ENCODE results near the gene BMP7.
"Not testable (repeated sequence)": the region's sequence is repeated elsewhere in the genome, so short reads cannot be mapped to it uniquely, and the experiment has no call there.

BMP7 gene

DNA sequence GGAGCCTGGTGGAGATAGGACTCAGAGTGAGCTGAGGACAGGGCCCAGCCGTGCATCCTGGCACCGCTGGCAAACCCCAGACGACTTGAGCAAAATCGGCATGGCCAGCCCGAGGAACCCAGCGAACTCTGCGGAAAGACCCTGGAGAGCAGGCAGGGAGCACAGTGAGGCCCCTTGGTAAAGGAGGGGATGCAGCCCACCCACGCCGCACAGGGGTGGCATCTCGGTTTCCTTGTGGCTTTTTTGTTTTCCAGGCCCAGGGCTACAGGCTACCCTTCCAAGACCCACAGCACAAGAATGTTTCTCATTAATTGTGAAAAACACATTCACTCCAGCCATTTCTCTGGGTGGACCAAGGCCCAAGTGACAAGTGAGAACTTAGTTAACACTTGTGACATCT, 71.4 kb downstream of the BMP7 start:
- Histone ChIP-seq H3K36me3 (ENCODE audit: control insufficient read depth in 1 of 2, insufficient read depth in 2 of 2, low read length in 2 of 2) (no peaks in the 10 kb centered on the region), H3K4me1 (ENCODE audit: control insufficient read depth in 1 of 2, insufficient read depth in 2 of 2, low read length in 2 of 2) (no peaks in the 10 kb centered on the region), H3K27me3 (ENCODE audit: control insufficient read depth in 1 of 2, insufficient read depth in 2 of 2, low read length in 2 of 2) (no peaks in the 10 kb centered on the region), H3K9me3 (ENCODE audit: control insufficient read depth in 1 of 2, low read length in 2 of 2) (no peaks in the 10 kb centered on the region), H3K4me3 (ENCODE audit: low read depth in 1 of 2, low read length in 2 of 2) (no peak overlapping the region), H3K27ac (ENCODE audit: low read depth, low read length) (no peak overlapping the region), H3K9ac (ENCODE audit: low read depth in 1 of 2, low read length in 2 of 2) (no peak overlapping the region)

DNA sequence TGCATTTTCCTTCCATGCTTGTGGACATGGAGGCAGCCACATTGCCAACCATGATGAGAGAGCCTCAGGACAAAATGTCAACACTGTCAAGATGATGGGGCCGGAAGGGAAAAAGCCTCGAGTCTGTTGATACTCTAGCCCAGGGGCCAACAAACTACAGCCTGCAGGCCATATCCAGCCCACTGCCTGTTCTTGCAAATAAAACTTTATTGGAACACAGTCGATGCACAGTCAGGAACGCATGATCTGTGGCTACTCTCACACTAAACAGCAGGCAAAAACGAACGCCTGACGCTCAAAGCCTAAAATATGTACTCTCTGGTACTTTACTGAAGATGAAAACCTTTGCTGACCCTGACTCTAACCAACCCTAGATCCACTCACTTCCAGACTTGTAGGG, 72.3 kb downstream of the BMP7 start:
- H3K36me3 ChIP-seq (ENCODE audit: control insufficient read depth in 1 of 2, insufficient read depth in 2 of 2, low read length in 2 of 2): no peaks in the 10 kb centered on the region
- H3K27me3 ChIP-seq (ENCODE audit: control insufficient read depth in 1 of 2, insufficient read depth in 2 of 2, low read length in 2 of 2): no peaks in the 10 kb centered on the region
- H3K4me3 ChIP-seq (ENCODE audit: low read depth in 1 of 2, low read length in 2 of 2): no peak overlapping the region
- no peak overlapping the region for H3K27ac ChIP-seq (ENCODE audit: low read depth, low read length)
- no peaks in the 10 kb centered on the region for H3K9me3 ChIP-seq (ENCODE audit: control insufficient read depth in 1 of 2, low read length in 2 of 2)
- H3K9ac ChIP-seq (ENCODE audit: low read depth in 1 of 2, low read length in 2 of 2): no peak overlapping the region
- H3K4me1 ChIP-seq (ENCODE audit: control insufficient read depth in 1 of 2, insufficient read depth in 2 of 2, low read length in 2 of 2): no peaks in the 10 kb centered on the region

DNA sequence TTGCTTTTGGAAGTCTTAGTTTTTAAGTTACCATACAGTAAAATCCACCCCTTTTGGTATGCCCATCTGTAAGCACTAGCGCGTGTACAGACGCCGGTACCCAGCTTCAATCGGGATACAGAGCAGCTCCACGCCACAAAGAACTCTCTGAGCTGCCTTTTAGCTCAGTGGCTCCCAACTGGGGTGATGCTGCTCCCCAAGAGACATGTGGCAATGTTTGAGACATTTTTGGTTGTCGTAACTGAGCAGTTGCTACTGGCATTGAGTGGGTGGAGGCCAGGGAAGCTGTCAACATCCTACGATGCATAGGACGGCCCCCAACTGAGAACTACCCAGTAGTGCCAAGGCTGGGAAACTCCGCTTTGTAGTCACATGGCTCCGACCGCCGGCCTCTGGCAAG, 73.3 kb downstream of the BMP7 start:
- H3K27ac ChIP-seq (ENCODE audit: low read depth, low read length): no peak overlapping the region
- no peaks in the 10 kb centered on the region for H3K27me3 ChIP-seq (ENCODE audit: control insufficient read depth in 1 of 2, insufficient read depth in 2 of 2, low read length in 2 of 2)

DNA sequence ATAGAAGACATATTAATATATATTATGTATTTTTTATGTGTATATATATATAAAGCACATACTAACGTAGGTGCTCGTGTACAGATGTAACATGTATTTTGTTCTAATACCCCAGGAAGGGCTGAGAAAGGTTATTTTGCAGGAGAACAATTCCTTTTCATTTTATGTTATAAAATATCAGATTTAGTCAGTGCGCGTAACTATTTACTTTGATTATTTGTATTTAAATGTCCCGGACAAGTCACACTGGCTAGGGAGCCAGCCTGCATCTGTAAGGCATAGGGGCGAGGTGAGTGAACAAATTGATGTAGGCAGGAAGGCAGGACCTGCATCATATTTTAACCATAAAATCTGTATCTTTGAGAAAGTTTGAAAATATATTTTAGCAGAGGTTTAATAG, 74.1 kb downstream of the BMP7 start:
- Histone ChIP-seq H3K36me3 (ENCODE audit: control insufficient read depth in 1 of 2, insufficient read depth in 2 of 2, low read length in 2 of 2) (no peaks in the 10 kb centered on the region), H3K27me3 (ENCODE audit: control insufficient read depth in 1 of 2, insufficient read depth in 2 of 2, low read length in 2 of 2) (no peaks in the 10 kb centered on the region), H3K27ac (ENCODE audit: low read depth, low read length) (no peak overlapping the region), H3K4me1 (ENCODE audit: control insufficient read depth in 1 of 2, insufficient read depth in 2 of 2, low read length in 2 of 2) (no peaks in the 10 kb centered on the region), H3K9me3 (ENCODE audit: control insufficient read depth in 1 of 2, low read length in 2 of 2) (no peaks in the 10 kb centered on the region), H3K4me3 (ENCODE audit: low read depth in 1 of 2, low read length in 2 of 2) (no peak overlapping the region), H3K9ac (ENCODE audit: low read depth in 1 of 2, low read length in 2 of 2) (no peak overlapping the region)

More for the DNA sequence above, 73.3 kb downstream of the BMP7 start:
- H3K4me1 ChIP-seq (ENCODE audit: control insufficient read depth in 1 of 2, insufficient read depth in 2 of 2, low read length in 2 of 2): no peaks in the 10 kb centered on the region
- H3K36me3 ChIP-seq (ENCODE audit: control insufficient read depth in 1 of 2, insufficient read depth in 2 of 2, low read length in 2 of 2): no peaks in the 10 kb centered on the region
- no peak overlapping the region for H3K4me3 ChIP-seq (ENCODE audit: low read depth in 1 of 2, low read length in 2 of 2)
- no peaks in the 10 kb centered on the region for H3K9me3 ChIP-seq (ENCODE audit: control insufficient read depth in 1 of 2, low read length in 2 of 2)
- H3K9ac ChIP-seq (ENCODE audit: low read depth in 1 of 2, low read length in 2 of 2): no peak overlapping the region

DNA sequence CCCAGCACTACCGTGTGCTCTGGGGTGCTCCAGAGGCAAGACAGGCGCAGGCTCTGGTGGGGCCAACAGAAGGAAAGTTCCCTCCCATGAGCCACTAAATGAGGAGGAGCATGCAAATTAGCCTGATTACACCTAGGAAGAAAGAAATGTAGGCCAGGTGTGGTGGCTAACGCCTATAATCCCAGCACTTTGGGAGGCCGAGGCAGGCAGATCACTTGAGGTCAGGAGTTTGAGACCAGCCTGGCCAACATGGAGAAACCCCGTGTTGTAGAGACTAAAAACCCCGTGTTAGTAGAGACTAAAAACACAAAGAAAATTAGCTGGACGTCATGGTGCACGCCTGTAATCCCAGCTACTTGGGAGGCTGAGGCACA, 75.2 kb downstream of the BMP7 start:
- not testable (repeated sequence) for H3K27me3 ChIP-seq (ENCODE audit: control insufficient read depth in 1 of 2, insufficient read depth in 2 of 2, low read length in 2 of 2); H3K27ac ChIP-seq (ENCODE audit: low read depth, low read length); H3K4me3 ChIP-seq (ENCODE audit: low read depth in 1 of 2, low read length in 2 of 2); H3K9ac ChIP-seq (ENCODE audit: low read depth in 1 of 2, low read length in 2 of 2); H3K36me3 ChIP-seq (ENCODE audit: control insufficient read depth in 1 of 2, insufficient read depth in 2 of 2, low read length in 2 of 2); H3K4me1 ChIP-seq (ENCODE audit: control insufficient read depth in 1 of 2, insufficient read depth in 2 of 2, low read length in 2 of 2); H3K9me3 ChIP-seq (ENCODE audit: control insufficient read depth in 1 of 2, low read length in 2 of 2)

DNA sequence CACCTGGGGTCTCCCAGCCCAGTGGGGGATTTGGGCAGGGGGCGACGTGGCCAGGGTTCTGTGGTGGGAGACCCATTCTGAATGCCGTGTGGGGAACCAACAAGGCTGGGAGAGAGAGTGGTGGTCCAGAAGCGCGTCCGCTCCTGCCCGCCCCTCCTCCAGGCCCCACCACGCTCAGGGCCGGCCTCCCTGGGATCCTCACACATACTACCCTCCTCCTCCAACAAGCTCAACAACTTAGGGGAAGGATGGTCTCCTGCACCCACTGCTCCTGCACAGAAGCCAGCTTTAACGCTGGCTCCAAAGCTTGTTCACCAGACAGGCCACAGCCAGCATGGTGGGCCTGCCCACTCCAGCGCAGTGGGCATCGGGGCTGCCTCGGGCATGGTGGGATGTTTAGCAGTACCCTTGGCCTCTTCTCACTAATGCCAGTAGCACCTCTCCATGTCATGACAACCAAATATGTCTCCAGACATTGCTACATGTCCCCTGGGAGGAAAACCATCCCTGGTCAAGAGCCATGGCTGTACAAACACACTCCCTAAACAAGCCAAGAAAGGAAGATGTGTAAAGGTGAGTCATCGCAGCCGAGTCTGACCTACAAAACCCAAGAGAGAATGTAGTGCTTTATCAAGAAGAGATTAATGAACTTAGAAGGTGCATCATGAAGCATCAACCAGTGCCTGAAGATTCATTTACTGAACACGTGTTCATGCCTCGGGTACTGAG, 75.7 kb downstream of the BMP7 start:
- no peak overlapping the region for H3K9ac ChIP-seq (ENCODE audit: low read depth in 1 of 2, low read length in 2 of 2)
- no peak overlapping the region for H3K4me3 ChIP-seq (ENCODE audit: low read depth in 1 of 2, low read length in 2 of 2)
- H3K4me1 ChIP-seq (ENCODE audit: control insufficient read depth in 1 of 2, insufficient read depth in 2 of 2, low read length in 2 of 2): no peaks in the 10 kb centered on the region
- no peak overlapping the region for H3K27ac ChIP-seq (ENCODE audit: low read depth, low read length)
- H3K27me3 ChIP-seq (ENCODE audit: control insufficient read depth in 1 of 2, insufficient read depth in 2 of 2, low read length in 2 of 2): no peaks in the 10 kb centered on the region
- H3K36me3 ChIP-seq (ENCODE audit: control insufficient read depth in 1 of 2, insufficient read depth in 2 of 2, low read length in 2 of 2): no peaks in the 10 kb centered on the region
- H3K9me3 ChIP-seq (ENCODE audit: control insufficient read depth in 1 of 2, low read length in 2 of 2): no peaks in the 10 kb centered on the region

DNA sequence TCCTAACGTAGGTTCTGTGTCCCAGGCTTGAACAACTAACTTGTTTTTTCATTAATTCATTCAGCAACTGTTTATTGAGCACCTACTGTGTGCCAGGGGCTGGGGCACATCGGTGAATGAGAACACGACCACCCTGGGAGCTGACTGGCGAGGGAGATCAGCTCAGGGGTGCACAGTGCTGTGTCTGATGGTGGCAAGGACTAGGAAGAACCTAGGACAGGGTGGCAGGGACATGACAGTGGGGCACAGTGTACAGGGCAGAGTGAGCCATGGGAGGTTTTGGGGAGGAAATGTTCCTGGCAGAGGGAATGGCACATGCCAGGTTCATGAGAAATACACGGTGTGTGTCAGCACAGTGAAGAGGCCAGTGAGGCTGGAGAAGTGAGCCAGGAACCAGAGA, 76.7 kb downstream of the BMP7 start:
- H3K4me1 ChIP-seq (ENCODE audit: control insufficient read depth in 1 of 2, insufficient read depth in 2 of 2, low read length in 2 of 2): no peaks in the 10 kb centered on the region
- H3K27ac ChIP-seq (ENCODE audit: low read depth, low read length): no peak overlapping the region
- no peaks in the 10 kb centered on the region for H3K27me3 ChIP-seq (ENCODE audit: control insufficient read depth in 1 of 2, insufficient read depth in 2 of 2, low read length in 2 of 2)
- H3K9me3 ChIP-seq (ENCODE audit: control insufficient read depth in 1 of 2, low read length in 2 of 2): no peaks in the 10 kb centered on the region
- no peaks in the 10 kb centered on the region for H3K36me3 ChIP-seq (ENCODE audit: control insufficient read depth in 1 of 2, insufficient read depth in 2 of 2, low read length in 2 of 2)
- no peak overlapping the region for H3K9ac ChIP-seq (ENCODE audit: low read depth in 1 of 2, low read length in 2 of 2)
- no peak overlapping the region for H3K4me3 ChIP-seq (ENCODE audit: low read depth in 1 of 2, low read length in 2 of 2)

DNA sequence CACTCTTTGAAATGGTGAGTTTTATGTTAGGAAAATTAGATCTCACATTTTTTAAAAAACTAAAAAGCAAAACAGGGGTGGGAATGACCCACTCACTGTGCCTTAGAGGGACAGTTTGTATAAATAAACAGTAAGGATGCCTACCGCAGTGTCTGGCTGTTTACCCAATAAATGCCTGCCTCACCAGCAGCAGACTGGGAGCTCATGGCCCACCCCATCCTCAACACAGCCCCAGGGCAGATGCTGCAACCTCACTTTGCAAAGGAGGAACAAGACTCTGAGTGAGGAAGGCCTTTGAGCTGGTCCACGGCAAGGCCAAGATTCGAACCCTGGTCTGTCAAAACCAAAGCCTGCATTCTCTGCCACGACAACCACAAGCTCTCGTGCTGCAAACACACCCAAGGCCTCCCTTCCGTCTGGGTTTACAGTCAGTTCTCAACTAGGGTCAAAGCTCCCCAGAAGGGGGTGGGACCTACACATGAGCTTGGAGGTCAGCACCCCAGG, 77.8 kb downstream of the BMP7 start:
- no peaks in the 10 kb centered on the region for H3K9me3 ChIP-seq (ENCODE audit: control insufficient read depth in 1 of 2, low read length in 2 of 2)
- H3K27ac ChIP-seq (ENCODE audit: low read depth, low read length): no peak overlapping the region
- H3K36me3 ChIP-seq (ENCODE audit: control insufficient read depth in 1 of 2, insufficient read depth in 2 of 2, low read length in 2 of 2): no peaks in the 10 kb centered on the region
- no peak overlapping the region for H3K9ac ChIP-seq (ENCODE audit: low read depth in 1 of 2, low read length in 2 of 2)
- H3K4me3 ChIP-seq (ENCODE audit: low read depth in 1 of 2, low read length in 2 of 2): no peak overlapping the region
- no peaks in the 10 kb centered on the region for H3K27me3 ChIP-seq (ENCODE audit: control insufficient read depth in 1 of 2, insufficient read depth in 2 of 2, low read length in 2 of 2)
- no peaks in the 10 kb centered on the region for H3K4me1 ChIP-seq (ENCODE audit: control insufficient read depth in 1 of 2, insufficient read depth in 2 of 2, low read length in 2 of 2)

DNA sequence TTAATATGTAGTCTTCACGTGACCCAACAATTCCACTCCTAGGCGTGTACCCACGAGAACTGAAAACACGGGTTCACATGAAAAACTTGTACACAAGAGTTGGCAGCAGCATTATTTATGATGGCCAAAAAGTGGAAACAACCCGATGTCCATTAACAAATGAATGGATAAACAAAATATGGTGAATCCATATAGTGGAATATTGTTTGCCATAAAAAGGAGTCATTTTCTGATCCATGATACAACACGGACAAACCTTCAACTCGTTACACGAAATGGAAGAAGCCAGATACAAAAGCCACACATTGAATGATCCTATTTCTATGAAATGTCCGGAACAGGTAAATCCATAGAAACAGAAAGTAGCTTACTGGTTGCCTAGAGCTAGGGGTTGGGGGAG, 78.4 kb downstream of the BMP7 start:
- no peaks in the 10 kb centered on the region for H3K27me3 ChIP-seq (ENCODE audit: control insufficient read depth in 1 of 2, insufficient read depth in 2 of 2, low read length in 2 of 2)
- H3K36me3 ChIP-seq (ENCODE audit: control insufficient read depth in 1 of 2, insufficient read depth in 2 of 2, low read length in 2 of 2): no peaks in the 10 kb centered on the region
- H3K27ac ChIP-seq (ENCODE audit: low read depth, low read length): no peak overlapping the region
- H3K4me3 ChIP-seq (ENCODE audit: low read depth in 1 of 2, low read length in 2 of 2): no peak overlapping the region
- no peak overlapping the region for H3K9ac ChIP-seq (ENCODE audit: low read depth in 1 of 2, low read length in 2 of 2)
- no peaks in the 10 kb centered on the region for H3K4me1 ChIP-seq (ENCODE audit: control insufficient read depth in 1 of 2, insufficient read depth in 2 of 2, low read length in 2 of 2)
- no peaks in the 10 kb centered on the region for H3K9me3 ChIP-seq (ENCODE audit: control insufficient read depth in 1 of 2, low read length in 2 of 2)

DNA sequence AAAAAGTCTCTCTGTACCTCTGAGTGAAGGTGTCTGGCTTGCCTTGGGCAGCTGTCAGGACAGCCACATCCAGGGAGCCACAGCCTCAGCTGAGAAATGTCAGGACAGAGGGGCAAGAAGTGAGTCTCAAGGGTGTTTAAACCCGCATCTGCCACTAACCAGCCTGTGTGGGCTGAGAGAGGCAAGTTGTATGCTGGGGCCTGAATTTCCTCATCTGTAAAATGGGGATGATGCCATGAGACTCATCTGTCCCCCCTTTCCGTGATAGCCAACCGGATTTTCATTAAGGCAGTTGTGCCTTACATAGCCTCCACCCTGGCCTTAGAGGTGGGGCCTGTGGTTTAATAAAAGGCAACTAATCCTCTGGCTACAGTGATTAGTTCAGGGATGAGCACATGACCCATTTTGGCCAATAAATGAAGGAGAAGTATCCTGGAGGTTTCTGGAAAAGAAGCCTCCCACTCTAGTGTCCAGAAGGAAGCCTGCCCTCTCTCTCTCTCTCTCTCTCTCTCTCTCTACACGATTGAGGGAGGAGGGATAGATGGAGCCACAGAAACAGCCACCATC, 79.3 kb downstream of the BMP7 start:
- Histone ChIP-seq H3K4me3 (ENCODE audit: low read depth in 1 of 2, low read length in 2 of 2) (no peak overlapping the region), H3K36me3 (ENCODE audit: control insufficient read depth in 1 of 2, insufficient read depth in 2 of 2, low read length in 2 of 2) (no peaks in the 10 kb centered on the region), H3K4me1 (ENCODE audit: control insufficient read depth in 1 of 2, insufficient read depth in 2 of 2, low read length in 2 of 2) (no peaks in the 10 kb centered on the region), H3K27ac (ENCODE audit: low read depth, low read length) (no peak overlapping the region), H3K27me3 (ENCODE audit: control insufficient read depth in 1 of 2, insufficient read depth in 2 of 2, low read length in 2 of 2) (no peaks in the 10 kb centered on the region), H3K9me3 (ENCODE audit: control insufficient read depth in 1 of 2, low read length in 2 of 2) (no peaks in the 10 kb centered on the region), H3K9ac (ENCODE audit: low read depth in 1 of 2, low read length in 2 of 2) (no peak overlapping the region)

Measured in duodenal mucosa (tissue), 2 donors.